ENCODE measurements around the gene CYTH1.

The CYTH1 gene

GRCh38 chr17:78669256-78669974 is 112.7 kb downstream of the CYTH1 start:
- no peak for DNase-seq (ENCODE audit: low read depth)

- DNase-seq (ENCODE audit: low read depth): no peak
Observed at GRCh38 chr17:78668847-78669246, 113.2 kb downstream of the CYTH1 start.

GRCh38 chr17:78667741-78668640 is 114.1 kb downstream of the CYTH1 start:
- DNase-seq (ENCODE audit: low read depth): no peak

GRCh38 chr17:78667091-78667490 is 115.0 kb downstream of the CYTH1 start:
- no peak for DNase-seq (ENCODE audit: low read depth)

- DNase-seq (ENCODE audit: low read depth): no peak
Observed at GRCh38 chr17:78665952-78666920, 115.8 kb downstream of the CYTH1 start.

- no peak for DNase-seq (ENCODE audit: low read depth)
Observed at GRCh38 chr17:78665387-78665951, 116.6 kb downstream of the CYTH1 start.

- DNase-seq (ENCODE audit: low read depth): no peak
Observed at GRCh38 chr17:78664476-78665386, 117.3 kb downstream of the CYTH1 start.

GRCh38 chr17:78661093-78661770 is 120.8 kb downstream of the CYTH1 start:
- DNase-seq (ENCODE audit: low read depth): no peak

GRCh38 chr17:78659546-78659945 is 122.5 kb downstream of the CYTH1 start:
- no peak for DNase-seq (ENCODE audit: low read depth)

GRCh38 chr17:78658281-78658785 is 123.7 kb downstream of the CYTH1 start:
- DNase-seq (ENCODE audit: low read depth): no peak

GRCh38 chr17:78655251-78655940 is 126.7 kb downstream of the CYTH1 start:
- no peak for DNase-seq (ENCODE audit: low read depth)

- DNase-seq (ENCODE audit: low read depth): no peak
Observed at GRCh38 chr17:78654325-78654724, 127.7 kb downstream of the CYTH1 start.

- no peak for DNase-seq (ENCODE audit: low read depth)
Observed at GRCh38 chr17:78653382-78653781, 128.7 kb downstream of the CYTH1 start.

- DNase-seq (ENCODE audit: low read depth): no peak
Observed at GRCh38 chr17:78652913-78653312, 129.2 kb downstream of the CYTH1 start.

GRCh38 chr17:78652024-78652423 is 130.0 kb downstream of the CYTH1 start:
- no peak for DNase-seq (ENCODE audit: low read depth)

GRCh38 chr17:78651554-78651953 is 130.5 kb downstream of the CYTH1 start:
- DNase-seq (ENCODE audit: low read depth): no peak

- no peak for DNase-seq (ENCODE audit: low read depth)
Observed at GRCh38 chr17:78650093-78650715, 131.9 kb downstream of the CYTH1 start.

GRCh38 chr17:78648293-78648692 is 133.8 kb downstream of the CYTH1 start:
- no peak for DNase-seq (ENCODE audit: low read depth)

- DNase-seq (ENCODE audit: low read depth): no peak
Observed at GRCh38 chr17:78647032-78647431, 135.0 kb downstream of the CYTH1 start.

All from fibroblast of gingiva (primary cell).